ENCODE data around the gene GEMIN4.
"Not testable (repeated sequence)": the region's sequence is repeated elsewhere in the genome, so short reads cannot be mapped to it uniquely, and the experiment has no call there.

The GEMIN4 gene

GRCh38 chr17:749359-749758 is 2.7 kb downstream of the GEMIN4 start:
- H3K4me3 ChIP-seq (ENCODE audit: low read depth, low read length); H3K9me3 ChIP-seq (ENCODE audit: control insufficient read depth, insufficient read depth, low read length); H3K27me3 ChIP-seq (ENCODE audit: control insufficient read depth, insufficient read depth, low read length); H3K9ac ChIP-seq (ENCODE audit: low read depth, low read length); H3K4me1 ChIP-seq (ENCODE audit: control insufficient read depth, insufficient read depth, low read length): not testable (repeated sequence)
- H3K36me3 ChIP-seq (ENCODE audit: control insufficient read depth, insufficient read depth, low read length), result peaks cover 40% of the 10 kb centered on the region

- H3K27me3 ChIP-seq (ENCODE audit: control insufficient read depth, insufficient read depth, low read length); H3K9me3 ChIP-seq (ENCODE audit: control insufficient read depth, insufficient read depth, low read length); H3K4me3 ChIP-seq (ENCODE audit: low read depth, low read length); H3K4me1 ChIP-seq (ENCODE audit: control insufficient read depth, insufficient read depth, low read length); H3K9ac ChIP-seq (ENCODE audit: low read depth, low read length): not testable (repeated sequence)
- H3K36me3 ChIP-seq (ENCODE audit: control insufficient read depth, insufficient read depth, low read length), result peaks cover 40% of the 10 kb centered on the region
Measured at GRCh38 chr17:748604-749003, 3.5 kb downstream of the GEMIN4 start.

- Histone ChIP-seq H3K9me3 (ENCODE audit: control insufficient read depth, insufficient read depth, low read length) (peaks cover 4% of the 10 kb centered on the region), H3K4me3 (ENCODE audit: low read depth, low read length) (no peak overlapping the region), H3K9ac (ENCODE audit: low read depth, low read length) (no peak overlapping the region), H3K27me3 (ENCODE audit: control insufficient read depth, insufficient read depth, low read length) (no peaks in the 10 kb centered on the region), H3K4me1 (ENCODE audit: control insufficient read depth, insufficient read depth, low read length) (no peaks in the 10 kb centered on the region), H3K36me3 (ENCODE audit: control insufficient read depth, insufficient read depth, low read length) (peaks cover 45% of the 10 kb centered on the region)
Measured at GRCh38 chr17:746783-747629, 5.1 kb downstream of the GEMIN4 start.

- Histone ChIP-seq H3K36me3 (ENCODE audit: control insufficient read depth, insufficient read depth, low read length) (peaks cover 52% of the 10 kb centered on the region), H3K9me3 (ENCODE audit: control insufficient read depth, insufficient read depth, low read length) (peaks cover 4% of the 10 kb centered on the region), H3K4me1 (ENCODE audit: control insufficient read depth, insufficient read depth, low read length) (no peaks in the 10 kb centered on the region), H3K4me3 (ENCODE audit: low read depth, low read length) (no peak overlapping the region), H3K9ac (ENCODE audit: low read depth, low read length) (no peak overlapping the region), H3K27me3 (ENCODE audit: control insufficient read depth, insufficient read depth, low read length) (no peaks in the 10 kb centered on the region)
Measured at GRCh38 chr17:746181-746580, 5.9 kb downstream of the GEMIN4 start.

- Histone ChIP-seq H3K27me3 (ENCODE audit: control insufficient read depth, insufficient read depth, low read length) (no peaks in the 10 kb centered on the region), H3K9me3 (ENCODE audit: control insufficient read depth, insufficient read depth, low read length) (peaks cover 4% of the 10 kb centered on the region), H3K36me3 (ENCODE audit: control insufficient read depth, insufficient read depth, low read length) (peaks cover 55% of the 10 kb centered on the region), H3K4me3 (ENCODE audit: low read depth, low read length) (no peak overlapping the region), H3K9ac (ENCODE audit: low read depth, low read length) (no peak overlapping the region), H3K4me1 (ENCODE audit: control insufficient read depth, insufficient read depth, low read length) (no peaks in the 10 kb centered on the region)
Measured at GRCh38 chr17:745406-745805, 6.7 kb downstream of the GEMIN4 start.

GRCh38 chr17:744937-745336 is 7.1 kb downstream of the GEMIN4 start:
- H3K9ac ChIP-seq (ENCODE audit: low read depth, low read length), result no peak overlapping the region
- H3K4me1 ChIP-seq (ENCODE audit: control insufficient read depth, insufficient read depth, low read length), result no peaks in the 10 kb centered on the region
- no peaks in the 10 kb centered on the region for H3K27me3 ChIP-seq (ENCODE audit: control insufficient read depth, insufficient read depth, low read length)
- peaks cover 4% of the 10 kb centered on the region for H3K9me3 ChIP-seq (ENCODE audit: control insufficient read depth, insufficient read depth, low read length)
- peaks cover 55% of the 10 kb centered on the region for H3K36me3 ChIP-seq (ENCODE audit: control insufficient read depth, insufficient read depth, low read length)
- no peak overlapping the region for H3K4me3 ChIP-seq (ENCODE audit: low read depth, low read length)

- H3K36me3 ChIP-seq (ENCODE audit: control insufficient read depth, insufficient read depth, low read length), result peaks cover 48% of the 10 kb centered on the region
- no peaks in the 10 kb centered on the region for H3K27me3 ChIP-seq (ENCODE audit: control insufficient read depth, insufficient read depth, low read length)
- no peak overlapping the region for H3K9ac ChIP-seq (ENCODE audit: low read depth, low read length)
- no peaks in the 10 kb centered on the region for H3K9me3 ChIP-seq (ENCODE audit: control insufficient read depth, insufficient read depth, low read length)
- H3K4me3 ChIP-seq (ENCODE audit: low read depth, low read length), result no peak overlapping the region
- no peaks in the 10 kb centered on the region for H3K4me1 ChIP-seq (ENCODE audit: control insufficient read depth, insufficient read depth, low read length)
Measured at GRCh38 chr17:743139-743538, 8.9 kb downstream of the GEMIN4 start.

- Histone ChIP-seq H3K27me3 (ENCODE audit: control insufficient read depth, insufficient read depth, low read length) (no peaks in the 10 kb centered on the region), H3K9ac (ENCODE audit: low read depth, low read length) (no peak overlapping the region), H3K4me3 (ENCODE audit: low read depth, low read length) (no peak overlapping the region), H3K4me1 (ENCODE audit: control insufficient read depth, insufficient read depth, low read length) (no peaks in the 10 kb centered on the region), H3K9me3 (ENCODE audit: control insufficient read depth, insufficient read depth, low read length) (no peaks in the 10 kb centered on the region), H3K36me3 (ENCODE audit: control insufficient read depth, insufficient read depth, low read length) (peaks cover 44% of the 10 kb centered on the region)
Measured at GRCh38 chr17:742147-742793, 9.8 kb downstream of the GEMIN4 start.

- no peak overlapping the region for H3K9ac ChIP-seq (ENCODE audit: low read depth, low read length)
- no peaks in the 10 kb centered on the region for H3K4me1 ChIP-seq (ENCODE audit: control insufficient read depth, insufficient read depth, low read length)
- H3K9me3 ChIP-seq (ENCODE audit: control insufficient read depth, insufficient read depth, low read length), result no peaks in the 10 kb centered on the region
- no peaks in the 10 kb centered on the region for H3K27me3 ChIP-seq (ENCODE audit: control insufficient read depth, insufficient read depth, low read length)
- peaks cover 26% of the 10 kb centered on the region for H3K36me3 ChIP-seq (ENCODE audit: control insufficient read depth, insufficient read depth, low read length)
- H3K4me3 ChIP-seq (ENCODE audit: low read depth, low read length), result no peak overlapping the region
Measured at GRCh38 chr17:740240-741017, 11.6 kb downstream of the GEMIN4 start.

- Histone ChIP-seq H3K9ac (ENCODE audit: low read depth, low read length) (no peak overlapping the region), H3K4me1 (ENCODE audit: control insufficient read depth, insufficient read depth, low read length) (peaks cover 5% of the 10 kb centered on the region), H3K36me3 (ENCODE audit: control insufficient read depth, insufficient read depth, low read length) (peaks cover 20% of the 10 kb centered on the region), H3K27me3 (ENCODE audit: control insufficient read depth, insufficient read depth, low read length) (peaks cover 7% of the 10 kb centered on the region), H3K4me3 (ENCODE audit: low read depth, low read length) (no peak overlapping the region), H3K9me3 (ENCODE audit: control insufficient read depth, insufficient read depth, low read length) (no peaks in the 10 kb centered on the region)
Measured at GRCh38 chr17:737561-738113, 14.4 kb downstream of the GEMIN4 start.

- Histone ChIP-seq H3K4me1 (ENCODE audit: control insufficient read depth, insufficient read depth, low read length) (peaks cover 5% of the 10 kb centered on the region), H3K9ac (ENCODE audit: low read depth, low read length) (no peak overlapping the region), H3K27me3 (ENCODE audit: control insufficient read depth, insufficient read depth, low read length) (peaks cover 7% of the 10 kb centered on the region), H3K4me3 (ENCODE audit: low read depth, low read length) (peak overlapping the region; percentile 76), H3K9me3 (ENCODE audit: control insufficient read depth, insufficient read depth, low read length) (no peaks in the 10 kb centered on the region), H3K36me3 (ENCODE audit: control insufficient read depth, insufficient read depth, low read length) (peaks cover 6% of the 10 kb centered on the region)
Measured at GRCh38 chr17:733743-734142, 18.3 kb downstream of the GEMIN4 start.
